GM12801 (cell line): ENCODE measurements around the gene ZNF655.

Experiments
- CTCF ChIP-seq: IDR thresholded peaks from one replicate; pipeline ENCODE4 v1.5.1; 2011; ENCODE audit warnings: control low read depth; ENCODE audit not compliant: insufficient read length; ENCODE audit errors: extremely low read depth

ZNF655 gene

GRCh38 chr7:99540542-99540941 lies 17.9 kb upstream of the ZNF655 start:
- no peak for TF ChIP-seq CTCF

GRCh38 chr7:99541212-99541611 lies 17.2 kb upstream of the ZNF655 start:
- TF ChIP-seq CTCF = no peak

GRCh38 chr7:99543081-99543671 lies 15.3 kb upstream of the ZNF655 start:
- no peak for TF ChIP-seq CTCF

- TF ChIP-seq CTCF = no peak
Observed at GRCh38 chr7:99543916-99544315, 14.5 kb upstream of the ZNF655 start.

GRCh38 chr7:99551334-99551733 lies 7.1 kb upstream of the ZNF655 start:
- no peak for TF ChIP-seq CTCF

- TF ChIP-seq CTCF = no peak
Observed at GRCh38 chr7:99551767-99552463, 6.5 kb upstream of the ZNF655 start, which contains the start of gene FAM200A. FAM200A (minus strand) TSS chr7:99552114; CDS start chr7:99548407, 3,707 bp downstream.

- TF ChIP-seq CTCF = no peak
Observed at GRCh38 chr7:99553039-99553438, 5.4 kb upstream of the ZNF655 start.
